NT2/D1 (cell line): ENCODE results near the gene NR4A2.

Experiments
- SUZ12 ChIP-seq: IDR thresholded peaks from 2 replicates; pipeline ENCODE4 v1.6.1; 2011; ENCODE audit not compliant: insufficient read length, insufficient read depth; ENCODE audit errors: extremely low read depth
- YY1 ChIP-seq: IDR thresholded peaks from 2 replicates; pipeline ENCODE4 v1.6.1; 2011; ENCODE audit not compliant: insufficient read length, insufficient read depth

DNA sequence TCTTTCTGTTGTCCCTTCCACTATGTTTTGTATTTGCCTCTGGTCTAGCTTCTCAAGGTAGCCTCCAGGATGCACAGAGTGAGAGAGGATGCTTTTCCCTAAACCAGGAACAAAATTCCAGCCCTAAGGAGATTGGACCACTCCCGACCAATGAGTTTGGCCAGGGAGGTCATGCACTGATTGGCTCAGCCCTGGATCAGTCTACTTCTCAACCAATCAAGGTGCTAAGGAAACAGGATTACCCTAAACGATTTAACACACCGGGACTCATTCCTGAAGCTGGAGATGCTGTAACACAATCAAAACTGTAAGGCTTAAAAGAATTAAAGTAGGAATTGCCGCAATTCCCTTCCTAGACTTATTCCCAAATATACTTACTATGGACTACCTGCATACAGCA lies 34.2 kb upstream of the NR4A2 start:
- TF ChIP-seq SUZ12, result no peak
- no peak for TF ChIP-seq YY1
